Measurements from ENCODE around the gene NBL1. TPM values are rescaled to one million over a fixed set of nuclear protein-coding genes. Genes with fewer than 3 reads are reported as not detected.

Gene NBL1
- total and polyA plus RNA-seq, 2 of the 4 experiments (the other 2 are of a cell fraction) = 14.0 to 54.2 TPM

DNA sequence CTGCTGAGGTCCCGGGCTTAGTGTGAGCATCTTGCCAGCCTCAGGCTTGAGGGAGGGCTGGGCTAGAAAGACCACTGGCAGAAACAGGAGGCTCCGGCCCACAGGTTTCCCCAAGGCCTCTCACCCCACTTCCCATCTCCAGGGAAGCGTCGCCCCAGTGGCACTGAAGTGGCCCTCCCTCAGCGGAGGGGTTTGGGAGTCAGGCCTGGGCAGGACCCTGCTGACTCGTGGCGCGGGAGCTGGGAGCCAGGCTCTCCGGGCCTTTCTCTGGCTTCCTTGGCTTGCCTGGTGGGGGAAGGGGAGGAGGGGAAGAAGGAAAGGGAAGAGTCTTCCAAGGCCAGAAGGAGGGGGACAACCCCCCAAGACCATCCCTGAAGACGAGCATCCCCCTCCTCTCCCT lies 13.4 kb downstream of the NBL1 start:
- no CpG with 5 or more reads among the region's 10 CpGs for WGBS, 2 experiments (ENCODE audit: extremely low coverage in 2 of 2, insufficient read length in 1 of 2)
- Histone ChIP-seq H3K4me2 (ENCODE audit: low read depth, low read length) (no peak overlapping the region), H3K27ac (ENCODE audit: insufficient read depth, low read length) (no peak overlapping the region), H2BK20ac (ENCODE audit: low read depth, low read length) (no peak overlapping the region), H3K36me3 (ENCODE audit: control insufficient read depth, insufficient read depth, low read length) (peaks cover 23% of the 10 kb centered on the region; the same call in 1 of the 2 replicates), H3K9me1 (ENCODE audit: insufficient read depth, low read length) (peaks cover 6% of the 10 kb centered on the region), H3K4me3 (ENCODE audit: insufficient read depth, low read depth, low read length) (no peak overlapping the region), H2AK5ac (ENCODE audit: low read depth, low read length) (no peak overlapping the region), H4K91ac (ENCODE audit: insufficient read depth, low read depth, low read length) (no peak overlapping the region), H2AK9ac (replicated peaks; ENCODE audit: low read depth, low read length, poor library complexity) (no peak overlapping the region), H3K79me1 (ENCODE audit: low read depth in 1 of 2, low read length in 2 of 2) (peaks cover 0 to 16% of the 10 kb centered on the region in 2 experiments; a peak in 1 of 4 replicates), H3K14ac (replicated peaks; ENCODE audit: low read depth, low read length) (no peak overlapping the region), H3K4me1 (ENCODE audit: control insufficient read depth, insufficient read depth, low read length) (peaks cover 1% of the 10 kb centered on the region; the same call in 1 of the 2 replicates), H4K5ac (ENCODE audit: low read depth, low read length) (no peak overlapping the region), H3K27me3 (ENCODE audit: control insufficient read depth, insufficient read depth, low read length) (peaks cover 2% of the 10 kb centered on the region; the same call in 1 of the 2 replicates), H2AFZ (replicated peaks; ENCODE audit: low read length, poor library complexity) (peak overlapping the region; percentile 29), H3K9ac (ENCODE audit: low read depth, low read length) (no peak overlapping the region), H2BK120ac (ENCODE audit: low read depth, low read length) (no peak overlapping the region), H4K20me1 (ENCODE audit: insufficient read depth, low read length) (peaks cover 30% of the 10 kb centered on the region), H3K23ac (ENCODE audit: low read depth, low read length) (no peak overlapping the region), H3K4ac (ENCODE audit: low read depth, low read length) (no peak overlapping the region), H3K56ac (ENCODE audit: extremely low read depth, insufficient read depth, low read length) (no peak overlapping the region), H2BK5ac (ENCODE audit: low read depth, low read length, poor library complexity, severe bottlenecking) (no peak overlapping the region), H3K18ac (ENCODE audit: low read depth, low read length) (no peak overlapping the region), H4K8ac (ENCODE audit: low read depth in 2 of 2, low read length in 2 of 2) (no peak overlapping the region), H2BK15ac (ENCODE audit: low read depth, low read length) (no peak overlapping the region), H3K9me3 (ENCODE audit: control insufficient read depth, insufficient read depth, low read length) (no peaks in the 10 kb centered on the region)
- TSS peak; percentile 95 for BruUV-seq (replicated peaks)
- dilution Hi-C loops (cut with HindIII; ENCODE audit: low sequenced_read_pairs, unreplicated experiment) (no loop called here), in situ Hi-C loops (cut with MboI; ENCODE audit: low sequenced_read_pairs) (no loop called here), intact Hi-C loops (cut with micrococcal nuclease) (no loop called here)
- DNase-seq (no peak), ATAC-seq (ENCODE audit: low read depth) (no peak)
- CTCF ChIA-PET = no interaction called here
- TF ChIP-seq, protein P1, sequence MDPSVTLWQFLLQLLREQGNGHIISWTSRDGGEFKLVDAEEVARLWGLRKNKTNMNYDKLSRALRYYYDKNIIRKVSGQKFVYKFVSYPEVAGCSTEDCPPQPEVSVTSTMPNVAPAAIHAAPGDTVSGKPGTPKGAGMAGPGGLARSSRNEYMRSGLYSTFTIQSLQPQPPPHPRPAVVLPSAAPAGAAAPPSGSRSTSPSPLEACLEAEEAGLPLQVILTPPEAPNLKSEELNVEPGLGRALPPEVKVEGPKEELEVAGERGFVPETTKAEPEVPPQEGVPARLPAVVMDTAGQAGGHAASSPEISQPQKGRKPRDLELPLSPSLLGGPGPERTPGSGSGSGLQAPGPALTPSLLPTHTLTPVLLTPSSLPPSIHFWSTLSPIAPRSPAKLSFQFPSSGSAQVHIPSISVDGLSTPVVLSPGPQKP (IDR thresholded peaks at IDR 0.05; ENCODE audit: borderline replicate concordance, low read depth, low read length) = no peak
- POLR2A ChIA-PET (ENCODE audit: unreplicated experiment) = no interaction called here

Measured in IMR-90 (cell line).